Mucosa of descending colon (tissue), 3 donors: ENCODE data around the gene ENTREP1. TPM values are rescaled to one million over a fixed set of nuclear protein-coding genes. Genes with fewer than 3 reads are reported as not detected.

Experiments used
- ATAC-seq: fragments of 200-7000 bp; cut with Tn5 transposase; one replicate; pipeline ENCODE4 v1.9.1; 2020; ENCODE audit warnings: mild to moderate bottlenecking, moderate library complexity
- DNase-seq, 3 donors: peaks; one replicate each; pipeline ENCODE4 v3.0.0-alpha.2; 2020
- H3K36me3 ChIP-seq: fragments of 200-600 bp; one replicate; pipeline ENCODE4 v1.8.0; 2021; ENCODE audit warnings: low read depth, mild to moderate bottlenecking
- H3K4me1 ChIP-seq: fragments of 200-600 bp; one replicate; pipeline ENCODE4 v1.8.0; 2021; ENCODE audit warnings: low read depth, mild to moderate bottlenecking
- H3K4me3 ChIP-seq: fragments of 200-600 bp; one replicate; pipeline ENCODE4 v1.8.0; 2021; ENCODE audit warnings: mild to moderate bottlenecking
- H3K9me3 ChIP-seq: fragments of 200-600 bp; one replicate; pipeline ENCODE4 v1.8.0; 2021; ENCODE audit warnings: mild to moderate bottlenecking
- CTCF ChIP-seq: fragments of 200-600 bp; IDR thresholded peaks from one replicate; pipeline ENCODE4 v1.8.0; 2022; ENCODE audit warnings: antibody characterized with exemption, mild to moderate bottlenecking
- intact Hi-C, 2 donors: fragments of 100-400 bp; cut with DNase I in 1 of 2; cut with micrococcal nuclease in 1 of 2; formaldehyde crosslinking; loops; one replicate each; pipeline versions ENCODE4 v1.11.0 to v1.11.1; 2022; cut with DNase I, micrococcal nuclease
- total RNA-seq, 3 donors: library from RNA; stranded (reverse); fragmentation: NEBNext Ultra II Directional in 2 of 3; extraction: Animal tissue kit (Norgen Biotek cat#: 25700) in 2 of 3; gene quantifications; one replicate each; pipeline versions ENCODE4 v1.2.1 to v1.2.4, GENCODE V29; 2021 to 2023
- donor health status: DM: no; HTN: no; CAD: no; lungs with moderate emphysema.
- donor health status: DM: no; HTN: no; CAD: no.
- donor health status: DM: no; HTN: yes; CAD: no.

Gene ENTREP1
- total RNA-seq, 3 donors from 2014 or later, result 1.3 to 4.1 (median 3.4) TPM

GRCh38 chr9:69292078-69292477 is 32.9 kb upstream of the ENTREP1 start:
- Histone ChIP-seq H3K9me3 (no peaks in the 10 kb centered on the region), H3K4me1 (no peaks in the 10 kb centered on the region), H3K36me3 (no peaks in the 10 kb centered on the region), H3K4me3 (no peak overlapping the region)
- ATAC-seq, result no peak
- intact Hi-C loops, result no loop called here
- DNase-seq, result no peak
- no peak for TF ChIP-seq CTCF

DNA sequence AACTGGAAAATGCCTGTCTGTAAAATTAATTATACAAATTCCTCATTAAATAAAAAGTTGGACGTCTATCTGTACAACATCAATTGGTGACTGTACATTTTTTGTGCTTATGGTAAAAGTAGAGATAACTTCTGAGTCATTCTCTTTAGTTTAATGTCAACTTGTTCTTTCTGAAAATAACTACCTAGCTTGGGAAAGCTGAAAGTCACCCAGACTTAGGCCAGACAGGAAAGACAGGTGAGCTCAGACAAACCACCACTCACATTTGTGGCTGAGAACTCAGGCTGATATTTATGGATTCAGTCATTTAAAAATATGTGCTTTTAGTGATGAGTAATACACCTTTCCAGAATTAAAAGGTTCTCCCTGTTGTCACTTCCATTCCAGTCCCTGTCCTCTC is 31.9 kb upstream of the ENTREP1 start:
- Histone ChIP-seq H3K36me3 (no peaks in the 10 kb centered on the region), H3K9me3 (no peaks in the 10 kb centered on the region), H3K4me3 (no peak overlapping the region), H3K4me1 (no peaks in the 10 kb centered on the region)
- ATAC-seq (no peak), DNase-seq (no peak)
- intact Hi-C loops, result no loop called here
- TF ChIP-seq CTCF, result no peak

DNA sequence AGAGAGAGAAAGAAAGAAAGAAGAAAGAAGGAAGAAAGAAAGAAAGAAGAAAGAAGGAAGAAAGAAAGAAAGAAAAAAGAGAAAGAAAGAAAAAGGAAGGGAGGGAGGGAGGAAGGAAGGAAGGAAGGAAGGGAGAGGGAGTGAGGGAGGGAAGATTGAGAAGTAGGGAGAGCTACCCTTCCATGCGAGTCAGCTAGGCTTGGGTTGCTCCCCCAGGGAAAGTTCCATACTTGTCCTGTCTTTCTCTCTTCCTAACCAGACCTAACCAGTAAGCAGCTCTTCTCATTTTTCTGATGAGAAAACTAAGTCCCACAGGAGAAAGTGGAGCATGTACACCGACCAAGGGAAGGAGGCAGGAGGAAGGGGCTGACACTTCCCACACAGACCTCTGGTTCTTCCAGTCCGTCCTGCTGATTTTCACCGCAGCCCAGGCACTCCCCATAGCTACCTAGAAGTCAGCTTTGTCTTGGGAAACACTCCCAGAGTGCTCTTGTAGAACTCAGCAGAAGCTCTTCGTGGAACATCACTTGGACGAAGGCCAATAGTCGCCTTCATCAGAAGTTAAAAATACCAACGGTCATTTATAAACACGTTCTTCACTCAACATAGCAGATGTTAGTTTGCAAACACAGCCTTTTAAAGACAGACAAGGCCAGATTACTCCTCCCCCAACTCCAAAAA is 29.0 kb upstream of the ENTREP1 start:
- Histone ChIP-seq H3K36me3 (no peaks in the 10 kb centered on the region), H3K9me3 (no peaks in the 10 kb centered on the region), H3K4me3 (no peak overlapping the region), H3K4me1 (no peaks in the 10 kb centered on the region)
- ATAC-seq (no peak), DNase-seq (peak in 1 of 3 donors; percentile 16)
- intact Hi-C loops, result no loop called here
- TF ChIP-seq CTCF, result no peak

GRCh38 chr9:69297300-69297980 is 27.6 kb upstream of the ENTREP1 start:
- Histone ChIP-seq H3K9me3 (no peaks in the 10 kb centered on the region), H3K36me3 (no peaks in the 10 kb centered on the region), H3K4me1 (no peaks in the 10 kb centered on the region), H3K4me3 (no peak overlapping the region)
- no peak for TF ChIP-seq CTCF
- no peak for ATAC-seq
- no peak for DNase-seq
- intact Hi-C loops, result no loop called here

GRCh38 chr9:69299315-69299714 is 25.7 kb upstream of the ENTREP1 start:
- Histone ChIP-seq H3K9me3 (no peaks in the 10 kb centered on the region), H3K4me1 (no peaks in the 10 kb centered on the region), H3K4me3 (no peak overlapping the region), H3K36me3 (no peaks in the 10 kb centered on the region)
- DNase-seq (no peak), ATAC-seq (no peak)
- TF ChIP-seq CTCF, result no peak
- intact Hi-C loops, result no loop called here
